NT2/D1 (cell line): ENCODE data around the gene DCC.

Experiments
- SUZ12 ChIP-seq: IDR thresholded peaks from 2 replicates; pipeline ENCODE4 v1.6.1; 2011; ENCODE audit not compliant: insufficient read length, insufficient read depth; ENCODE audit errors: extremely low read depth
- YY1 ChIP-seq: IDR thresholded peaks from 2 replicates; pipeline ENCODE4 v1.6.1; 2011; ENCODE audit not compliant: insufficient read length, insufficient read depth
- ZNF274 ChIP-seq: IDR thresholded peaks from 2 replicates; pipeline ENCODE4 v1.6.1; 2011; ENCODE audit warnings: mild to moderate bottlenecking, low read depth, low read length

GRCh38 chr18:52345428-52345827 lies 5.4 kb downstream of the DCC start:
- TF ChIP-seq YY1 (no peak), ZNF274 (no peak), SUZ12 (no peak)
